Neutrophil (primary cell): Measurements from ENCODE around the gene ARRDC5.

Experiments used
- H3K27ac ChIP-seq: fragments of 200-600 bp; sonication (generic); 2 replicates; pipeline ENCODE4 v1.5.1; 2016; ENCODE audit warnings: mild to moderate bottlenecking, moderate library complexity
- H3K27me3 ChIP-seq: fragments of 200-600 bp; sonication (generic); 2 replicates; pipeline ENCODE4 v1.6.0; 2016; ENCODE audit warnings: mild to moderate bottlenecking
- H3K36me3 ChIP-seq: fragments of 200-600 bp; sonication (generic); 2 replicates; pipeline ENCODE4 v1.5.1; 2017
- H3K4me1 ChIP-seq, 2 experiments: fragments of 200-600 bp in 1 of 2; sonication (generic) in 1 of 2; 1 replicate in 1 of 2; 2 replicates in 1 of 2; pipeline versions ENCODE4 v1.5.1 to v1.6.1; 2013 to 2016; ENCODE audit warnings: low read depth in 1 of 2, low read length in 1 of 2, mild to moderate bottlenecking in 1 of 2, moderate library complexity in 1 of 2; ENCODE audit not compliant: control insufficient read depth in 1 of 2, insufficient read depth in 1 of 2
- H3K4me3 ChIP-seq, 2 experiments: fragments of 200-600 bp in 1 of 2; sonication (generic) in 1 of 2; 1 replicate in 1 of 2; 2 replicates in 1 of 2; pipeline ENCODE4 v1.5.1; 2013 to 2016; ENCODE audit warnings: low read depth in 1 of 2, low read length in 1 of 2, mild to moderate bottlenecking in 1 of 2, moderate library complexity in 1 of 2
- H3K9me3 ChIP-seq: fragments of 200-600 bp; sonication (generic); 2 replicates; pipeline ENCODE4 v1.5.1; 2016
- TF ChIP-seq, protein P1 (sequence below): fragments of 200-600 bp; sonication (generic); IDR thresholded peaks from 2 replicates; pipeline ENCODE4 v1.5.1; 2016; ENCODE audit warnings: antibody characterized with exemption

ARRDC5 gene

DNA sequence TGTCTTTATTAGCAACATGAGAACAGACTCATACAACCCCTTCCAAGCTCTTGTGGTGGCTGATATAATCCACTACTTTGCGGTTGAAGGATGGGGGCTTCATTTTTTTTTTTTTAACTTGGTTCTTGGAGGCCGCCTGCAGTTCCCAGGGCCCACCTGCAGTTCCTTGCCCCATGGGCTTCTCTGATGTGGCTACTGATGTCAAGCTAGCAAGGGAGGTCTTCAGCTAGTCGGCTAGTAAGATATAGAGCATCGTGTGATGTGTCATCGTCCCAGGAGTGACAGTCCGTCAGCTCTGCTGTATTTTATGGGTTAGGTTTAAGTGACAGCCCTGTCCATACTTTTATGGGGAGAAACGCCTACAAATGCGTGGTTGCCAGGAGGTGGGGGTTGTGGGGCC, 32.7 kb upstream of the ARRDC5 start:
- TF ChIP-seq, protein P1, sequence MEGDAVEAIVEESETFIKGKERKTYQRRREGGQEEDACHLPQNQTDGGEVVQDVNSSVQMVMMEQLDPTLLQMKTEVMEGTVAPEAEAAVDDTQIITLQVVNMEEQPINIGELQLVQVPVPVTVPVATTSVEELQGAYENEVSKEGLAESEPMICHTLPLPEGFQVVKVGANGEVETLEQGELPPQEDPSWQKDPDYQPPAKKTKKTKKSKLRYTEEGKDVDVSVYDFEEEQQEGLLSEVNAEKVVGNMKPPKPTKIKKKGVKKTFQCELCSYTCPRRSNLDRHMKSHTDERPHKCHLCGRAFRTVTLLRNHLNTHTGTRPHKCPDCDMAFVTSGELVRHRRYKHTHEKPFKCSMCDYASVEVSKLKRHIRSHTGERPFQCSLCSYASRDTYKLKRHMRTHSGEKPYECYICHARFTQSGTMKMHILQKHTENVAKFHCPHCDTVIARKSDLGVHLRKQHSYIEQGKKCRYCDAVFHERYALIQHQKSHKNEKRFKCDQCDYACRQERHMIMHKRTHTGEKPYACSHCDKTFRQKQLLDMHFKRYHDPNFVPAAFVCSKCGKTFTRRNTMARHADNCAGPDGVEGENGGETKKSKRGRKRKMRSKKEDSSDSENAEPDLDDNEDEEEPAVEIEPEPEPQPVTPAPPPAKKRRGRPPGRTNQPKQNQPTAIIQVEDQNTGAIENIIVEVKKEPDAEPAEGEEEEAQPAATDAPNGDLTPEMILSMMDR: no peak
- Histone ChIP-seq H3K4me1 (peaks cover 19 to 22% of the 10 kb centered on the region in 2 experiments), H3K27ac (no peak overlapping the region), H3K27me3 (no peaks in the 10 kb centered on the region), H3K9me3 (no peaks in the 10 kb centered on the region), H3K4me3 (no peak overlapping the region), H3K36me3 (no peaks in the 10 kb centered on the region)

DNA sequence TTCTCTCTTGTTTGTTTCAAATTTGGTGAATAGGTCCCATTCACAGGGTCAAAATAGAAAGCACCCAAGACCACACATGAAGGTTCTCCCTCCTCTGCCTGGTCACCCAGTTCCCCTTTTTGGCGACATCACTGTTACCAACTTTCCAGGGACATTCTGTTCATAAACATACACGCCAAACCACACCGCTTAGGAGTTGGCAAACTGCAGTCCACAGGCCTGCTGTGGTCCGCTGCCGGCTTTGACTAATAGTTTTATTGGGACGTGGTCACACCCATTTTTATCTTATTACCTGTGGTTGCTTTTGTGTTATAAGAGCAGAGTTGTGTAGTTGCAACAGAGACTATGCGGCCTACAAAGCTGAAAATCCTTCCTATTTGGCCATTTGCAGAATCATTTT, 30.8 kb upstream of the ARRDC5 start:
- no peak overlapping the region for H3K4me3 ChIP-seq
- TF ChIP-seq, protein P1: no peak
- H3K36me3 ChIP-seq: no peaks in the 10 kb centered on the region
- peaks cover 19 to 22% of the 10 kb centered on the region in 2 experiments for H3K4me1 ChIP-seq
- H3K27me3 ChIP-seq: no peaks in the 10 kb centered on the region
- peak overlapping the region; percentile 81 for H3K27ac ChIP-seq
- H3K9me3 ChIP-seq: no peaks in the 10 kb centered on the region

GRCh38 chr19:4932711-4933110, 30.0 kb upstream of the ARRDC5 start:
- TF ChIP-seq, protein P1: no peak
- H3K27ac ChIP-seq: peak overlapping the region; percentile 81

DNA sequence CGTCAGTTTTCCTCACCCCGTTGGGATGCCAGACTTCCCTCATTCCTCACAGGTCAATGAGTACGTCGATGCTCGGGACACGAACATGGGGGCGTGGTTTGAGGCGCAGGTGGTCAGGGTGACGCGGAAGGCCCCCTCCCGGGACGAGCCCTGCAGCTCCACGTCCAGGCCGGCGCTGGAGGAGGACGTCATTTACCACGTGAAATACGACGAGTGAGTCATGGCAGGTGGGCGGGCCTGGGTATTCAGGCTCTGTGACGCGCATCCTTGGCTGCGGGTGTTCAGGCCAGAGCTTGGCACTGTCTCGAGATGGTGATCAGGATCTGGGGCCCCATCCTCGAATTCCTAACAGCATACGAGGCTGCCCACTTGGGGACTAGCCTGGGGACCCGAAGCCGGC, 28.0 kb upstream of the ARRDC5 start:
- H3K4me1 ChIP-seq: peaks cover 20 to 22% of the 10 kb centered on the region in 2 experiments
- H3K27me3 ChIP-seq: no peaks in the 10 kb centered on the region
- TF ChIP-seq, protein P1: no peak
- no peak overlapping the region for H3K27ac ChIP-seq
- no peaks in the 10 kb centered on the region for H3K9me3 ChIP-seq
- no peak overlapping the region for H3K4me3 ChIP-seq
- H3K36me3 ChIP-seq: no peaks in the 10 kb centered on the region

More at GRCh38 chr19:4932711-4933110, 30.0 kb upstream of the ARRDC5 start:
- Histone ChIP-seq H3K36me3 (no peaks in the 10 kb centered on the region), H3K4me3 (no peak overlapping the region), H3K9me3 (no peaks in the 10 kb centered on the region), H3K27me3 (no peaks in the 10 kb centered on the region), H3K4me1 (peaks cover 19 to 22% of the 10 kb centered on the region in 2 experiments)

- no peaks in the 10 kb centered on the region for H3K27me3 ChIP-seq
- no peak overlapping the region for H3K27ac ChIP-seq
- TF ChIP-seq, protein P1: no peak
- H3K4me1 ChIP-seq: peaks cover 30 to 31% of the 10 kb centered on the region in 2 experiments
- H3K9me3 ChIP-seq: no peaks in the 10 kb centered on the region
- no peaks in the 10 kb centered on the region for H3K36me3 ChIP-seq
- H3K4me3 ChIP-seq: no peak overlapping the region
Measured at GRCh38 chr19:4929186-4929585, 26.5 kb upstream of the ARRDC5 start.
